Liver (tissue), 9 donors: ENCODE data around the gene PM20D1. TPM values are rescaled to one million over a fixed set of nuclear protein-coding genes. Genes with fewer than 3 reads are reported as not detected.

ENCODE experiments used
- DNase-seq: peaks from one replicate; pipeline ENCODE4 v3.0.0-alpha.2; 2017; ENCODE audit warnings: low spot score
- H3K27ac ChIP-seq, 2 donors: one replicate each; pipeline ENCODE4 v1.7.0; 2013; ENCODE audit warnings: inconsistent platforms in 2 of 2, low read length in 2 of 2, control low read depth in 1 of 2, low read depth in 1 of 2, mild to moderate bottlenecking in 1 of 2
- H3K27me3 ChIP-seq, 4 donors: one replicate each; pipeline versions ENCODE4 v1.6.1 to v1.7.0; 2013; ENCODE audit warnings: low read length in 3 of 4, inconsistent platforms in 1 of 4, mild to moderate bottlenecking in 1 of 4, moderate library complexity in 1 of 4; ENCODE audit not compliant: control insufficient read depth in 4 of 4, insufficient read depth in 4 of 4
- H3K36me3 ChIP-seq, 4 donors: one replicate each; pipeline versions ENCODE4 v1.6.1 to v1.7.0; 2013; ENCODE audit warnings: low read length in 3 of 4, mild to moderate bottlenecking in 3 of 4, low read depth in 1 of 4, moderate library complexity in 1 of 4; ENCODE audit not compliant: control insufficient read depth in 4 of 4, insufficient read depth in 3 of 4
- H3K4me1 ChIP-seq, 4 donors: one replicate each; pipeline versions ENCODE4 v1.6.1 to v1.7.0; 2013; ENCODE audit warnings: low read length in 3 of 4, mild to moderate bottlenecking in 3 of 4, moderate library complexity in 1 of 4; ENCODE audit not compliant: control insufficient read depth in 4 of 4, insufficient read depth in 4 of 4
- H3K4me3 ChIP-seq, 3 donors: one replicate each; pipeline versions ENCODE4 v1.6.1 to v1.7.0; 2013; ENCODE audit warnings: low read length in 3 of 3, control low read depth in 1 of 3, low read depth in 1 of 3, mild to moderate bottlenecking in 1 of 3
- H3K9ac ChIP-seq, 2 donors: one replicate each; pipeline ENCODE4 v1.7.0; 2013; ENCODE audit warnings: low read length in 2 of 2, mild to moderate bottlenecking in 2 of 2, moderate library complexity in 2 of 2, control low read depth in 1 of 2, low read depth in 1 of 2
- H3K9me3 ChIP-seq, 4 donors: one replicate each; pipeline versions ENCODE4 v1.6.1 to v1.7.0; 2013; ENCODE audit warnings: low read length in 3 of 4; ENCODE audit not compliant: control insufficient read depth in 4 of 4
- EGR1 ChIP-seq, 2 donors: IDR thresholded peaks; 2 replicates each; pipeline ENCODE4 v1.6.1; 2016 to 2018; ENCODE audit warnings: antibody characterized with exemption in 2 of 2, low read depth in 2 of 2
- FOXA1 ChIP-seq: IDR thresholded peaks from 2 replicates; pipeline ENCODE4 v1.6.1; 2016; ENCODE audit warnings: antibody characterized with exemption
- FOXA2 ChIP-seq: IDR thresholded peaks from 2 replicates; pipeline ENCODE4 v1.6.1; 2016; ENCODE audit warnings: antibody characterized with exemption
- GABPA ChIP-seq, 2 donors: IDR thresholded peaks in 1 of 2; conservative IDR thresholded peaks in 1 of 2; 2 replicates each; pipeline ENCODE4 v1.6.1; 2016; ENCODE audit warnings: antibody characterized with exemption in 2 of 2, mild to moderate bottlenecking in 1 of 2, moderate library complexity in 1 of 2
- HNF4A ChIP-seq, 2 donors: conservative IDR thresholded peaks; 2 replicates each; pipeline ENCODE4 v1.6.1; 2016; ENCODE audit warnings: antibody characterized with exemption in 2 of 2, mild to moderate bottlenecking in 2 of 2
- JUND ChIP-seq, 2 donors: IDR thresholded peaks; 2 replicates each; pipeline ENCODE4 v1.6.1; 2016; ENCODE audit warnings: antibody characterized with exemption in 2 of 2
- NR2F2 ChIP-seq: IDR thresholded peaks from 2 replicates; pipeline ENCODE4 v1.6.1; 2016; ENCODE audit warnings: antibody characterized with exemption
- RAD21 ChIP-seq, 2 donors: IDR thresholded peaks; 2 replicates each; pipeline ENCODE4 v1.6.1; 2016; ENCODE audit warnings: antibody characterized with exemption in 2 of 2, mild to moderate bottlenecking in 2 of 2
- REST ChIP-seq: IDR thresholded peaks from 2 replicates; pipeline ENCODE4 v1.6.1; 2016; ENCODE audit warnings: antibody characterized with exemption, mild to moderate bottlenecking
- RXRA ChIP-seq, 2 donors: IDR thresholded peaks; 2 replicates each; pipeline ENCODE4 v1.6.1; 2017 to 2018; ENCODE audit warnings: antibody characterized with exemption in 2 of 2, mild to moderate bottlenecking in 1 of 2
- SP1 ChIP-seq: IDR thresholded peaks from 2 replicates; pipeline ENCODE4 v1.6.1; 2018; ENCODE audit warnings: antibody characterized with exemption, mild to moderate bottlenecking
- TAF1 ChIP-seq: conservative IDR thresholded peaks from 2 replicates; pipeline ENCODE4 v1.6.1; 2016; ENCODE audit warnings: antibody characterized with exemption, mild to moderate bottlenecking
- YY1 ChIP-seq: IDR thresholded peaks from 2 replicates; pipeline ENCODE4 v1.6.1; 2016; ENCODE audit warnings: antibody characterized with exemption, mild to moderate bottlenecking
- ZBTB33 ChIP-seq: IDR thresholded peaks from 2 replicates; pipeline ENCODE4 v1.6.1; 2016; ENCODE audit warnings: antibody characterized with exemption
- WGBS: extraction: QIAGEN DNeasy Blood & Tissue Kit; methylation state at CpG from one replicate; pipeline ENCODE4 v1.1.7; 2013; 5-methylcytosine and 5-hydroxymethylcytosine counted together
- polyA plus RNA-seq, 2 donors: library from polyadenylated mRNA; stranded (reverse) in 1 of 2; unstranded in 1 of 2; fragments of 200-250 nt in 1 of 2; fragments of >200 nt in 1 of 2; fragmentation: Nextera tagmentation in 1 of 2; extraction: Ambion mirVana in 1 of 2; gene quantifications; one replicate each; pipeline versions ENCODE4 v1.2.1 to v1.2.3, GENCODE V29; 2013 to 2015
- total RNA-seq, 2 donors: library from RNA; depleted of rRNA; stranded (reverse); fragments of >200 nt; gene quantifications; one replicate each; pipeline ENCODE4 v1.2.3, GENCODE V29; 2014
- TF ChIP-seq, protein P1 (sequence below): fragments of 150-350 bp; IDR thresholded peaks from 2 replicates; pipeline ENCODE4 v1.5.1; 2017; ENCODE audit warnings: improper control_type of control experiment, low read depth, low read length; ENCODE audit not compliant: missing input control
- TF ChIP-seq, protein P2 (sequence below): IDR thresholded peaks from 2 replicates; pipeline ENCODE4 v1.6.1; 2016; ENCODE audit warnings: antibody characterized with exemption
- TF ChIP-seq, protein P3 (sequence below): IDR thresholded peaks from 2 replicates; pipeline ENCODE4 v1.6.1; 2016; ENCODE audit warnings: antibody characterized with exemption
- donor health status: healthy.
- donor health status: healthy.
- donor health status: healthy.
- donor health status: healthy.
- donor health status: healthy.

The PM20D1 gene
- total and polyA plus RNA-seq, 4 donors = under 0.01 to 0.30 (median 0.22) TPM

DNA sequence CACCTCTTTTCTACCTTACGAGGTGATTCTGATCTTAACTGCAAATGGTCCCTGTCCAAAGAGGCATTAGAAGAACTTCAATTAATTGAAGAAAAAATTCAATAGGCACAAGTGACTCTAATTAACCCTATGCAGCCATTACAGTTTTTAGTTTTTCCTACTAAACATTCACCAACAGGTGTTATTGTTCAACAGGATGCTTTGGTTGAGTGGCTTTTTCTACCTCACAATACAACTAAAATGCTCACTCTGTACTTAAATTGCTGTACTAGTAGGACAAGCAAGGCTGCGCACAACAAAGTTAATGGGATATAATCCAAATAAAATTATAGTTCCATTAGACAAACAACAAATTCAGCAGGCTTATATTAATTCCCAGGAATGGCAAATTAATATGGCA is 11.6 kb upstream of the PM20D1 start:
- no peak overlapping the region for H3K4me3 ChIP-seq
- no peak for DNase-seq
- no peak overlapping the region for H3K27ac ChIP-seq
- no peak overlapping the region for H3K9ac ChIP-seq
- H3K4me1 ChIP-seq = peaks cover 0 to 7% (median 2%) of the 10 kb centered on the region in 4 donors
- H3K9me3 ChIP-seq = no peaks in the 10 kb centered on the region
- no peaks in the 10 kb centered on the region for H3K36me3 ChIP-seq
- 96% methylated on average over 2 of the region's 2 CpGs for WGBS
- TF ChIP-seq HNF4A (conservative IDR thresholded peaks at IDR 0.05) (no peak), ZBTB33 (no peak), RXRA (IDR thresholded peaks at IDR 0.05) (no peak), EGR1 (IDR thresholded peaks at IDR 0.05; ENCODE audit: low read depth in 2 of 2) (no peak), GABPA (IDR thresholded peaks at IDR 0.05 in 1 of 2, conservative IDR thresholded peaks at IDR 0.05 in 1 of 2) (no peak), FOXA2 (no peak), SP1 (no peak), RAD21 (IDR thresholded peaks at IDR 0.05) (no peak), JUND (IDR thresholded peaks at IDR 0.05) (no peak), FOXA1 (no peak), TAF1 (no peak), REST (no peak), YY1 (no peak), NR2F2 (no peak)
- TF ChIP-seq, protein P1, sequence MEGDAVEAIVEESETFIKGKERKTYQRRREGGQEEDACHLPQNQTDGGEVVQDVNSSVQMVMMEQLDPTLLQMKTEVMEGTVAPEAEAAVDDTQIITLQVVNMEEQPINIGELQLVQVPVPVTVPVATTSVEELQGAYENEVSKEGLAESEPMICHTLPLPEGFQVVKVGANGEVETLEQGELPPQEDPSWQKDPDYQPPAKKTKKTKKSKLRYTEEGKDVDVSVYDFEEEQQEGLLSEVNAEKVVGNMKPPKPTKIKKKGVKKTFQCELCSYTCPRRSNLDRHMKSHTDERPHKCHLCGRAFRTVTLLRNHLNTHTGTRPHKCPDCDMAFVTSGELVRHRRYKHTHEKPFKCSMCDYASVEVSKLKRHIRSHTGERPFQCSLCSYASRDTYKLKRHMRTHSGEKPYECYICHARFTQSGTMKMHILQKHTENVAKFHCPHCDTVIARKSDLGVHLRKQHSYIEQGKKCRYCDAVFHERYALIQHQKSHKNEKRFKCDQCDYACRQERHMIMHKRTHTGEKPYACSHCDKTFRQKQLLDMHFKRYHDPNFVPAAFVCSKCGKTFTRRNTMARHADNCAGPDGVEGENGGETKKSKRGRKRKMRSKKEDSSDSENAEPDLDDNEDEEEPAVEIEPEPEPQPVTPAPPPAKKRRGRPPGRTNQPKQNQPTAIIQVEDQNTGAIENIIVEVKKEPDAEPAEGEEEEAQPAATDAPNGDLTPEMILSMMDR = no peak
- TF ChIP-seq, protein P2, sequence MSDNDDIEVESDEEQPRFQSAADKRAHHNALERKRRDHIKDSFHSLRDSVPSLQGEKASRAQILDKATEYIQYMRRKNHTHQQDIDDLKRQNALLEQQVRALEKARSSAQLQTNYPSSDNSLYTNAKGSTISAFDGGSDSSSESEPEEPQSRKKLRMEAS = no peak
- TF ChIP-seq, protein P3, sequence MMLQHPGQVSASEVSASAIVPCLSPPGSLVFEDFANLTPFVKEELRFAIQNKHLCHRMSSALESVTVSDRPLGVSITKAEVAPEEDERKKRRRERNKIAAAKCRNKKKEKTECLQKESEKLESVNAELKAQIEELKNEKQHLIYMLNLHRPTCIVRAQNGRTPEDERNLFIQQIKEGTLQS = no peak
- no peaks in the 10 kb centered on the region for H3K27me3 ChIP-seq
